Measurements from ENCODE around the gene PTH2R. TPM values are rescaled to one million over a fixed set of nuclear protein-coding genes. Genes with fewer than 3 reads are reported as not detected.

Gene PTH2R
- total and polyA plus RNA-seq, 2 experiments from 2014 or later: 0.18 to 0.38 TPM

DNA sequence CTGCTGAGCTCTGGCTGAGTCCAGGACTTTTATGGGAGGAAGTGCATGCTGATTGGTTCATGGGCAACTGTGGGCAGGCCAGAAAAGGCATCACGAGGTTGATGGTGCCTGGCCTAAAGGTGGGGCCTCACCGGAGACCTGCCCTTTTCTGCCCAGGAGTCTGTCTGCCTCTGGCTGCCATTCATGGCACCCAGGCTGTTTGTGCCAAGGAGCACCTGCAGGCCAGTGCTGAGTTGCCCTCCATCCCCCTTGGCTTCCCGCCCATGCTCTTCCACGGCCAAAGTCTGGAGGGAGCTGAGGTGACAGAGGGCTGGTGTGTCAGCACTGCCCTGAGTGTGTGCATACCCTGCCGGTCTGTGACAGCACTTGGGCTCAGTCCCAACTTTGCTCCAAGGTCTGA, 123.2 kb downstream of the PTH2R start:
- no peak overlapping the region for H3K4me2 ChIP-seq
- no peaks in the 10 kb centered on the region for H3K36me3 ChIP-seq (ENCODE audit: insufficient read depth)
- peaks cover 5% of the 10 kb centered on the region; the same call in 2 of the 3 replicates for H3K4me1 Mint-ChIP-seq
- no peaks in the 10 kb centered on the region for H3K9me2 ChIP-seq (ENCODE audit: insufficient read depth)
- no peaks in the 10 kb centered on the region for H3K4me1 ChIP-seq (ENCODE audit: insufficient read depth)
- H4K20me1 ChIP-seq (replicated peaks; ENCODE audit: insufficient read depth): no peaks in the 10 kb centered on the region
- peaks cover 2% of the 10 kb centered on the region for H3K27me3 Mint-ChIP-seq (ENCODE audit: insufficient read depth, low read depth, poor library complexity)
- no peak overlapping the region for H2AFZ ChIP-seq
- H3K4me3 ChIP-seq: no peak overlapping the region
- H3K27ac Mint-ChIP-seq: no peak overlapping the region
- H3K36me3 Mint-ChIP-seq (ENCODE audit: low read depth): peaks cover 5% of the 10 kb centered on the region; the same call in 2 of the 3 replicates
- no peak overlapping the region for H3K4me3 Mint-ChIP-seq
- H3K27ac ChIP-seq (ENCODE audit: low read depth): no peak overlapping the region
- H3F3A ChIP-seq (replicated peaks; ENCODE audit: low read depth): no peaks in the 10 kb centered on the region
- no peaks in the 10 kb centered on the region for H3K79me2 ChIP-seq (replicated peaks; ENCODE audit: insufficient read depth)
- peaks cover 14% of the 10 kb centered on the region; the same call in 2 of the 3 replicates for H3K9me3 Mint-ChIP-seq
- TF ChIP-seq CREB1 (CRISPR knock-in tag; IDR thresholded peaks at IDR 0.05; ENCODE audit: low read depth) (no peak), ZNF331 (CRISPR knock-in tag; IDR thresholded peaks at IDR 0.05; ENCODE audit: low read depth) (no peak), NANOG (IDR thresholded peaks at IDR 0.05; ENCODE audit: borderline replicate concordance) (no peak), EZH2phosphoT487 (IDR thresholded peaks at IDR 0.05; ENCODE audit: unreplicated experiment) (no peak), POLR2AphosphoS5 (IDR thresholded peaks at IDR 0.05; ENCODE audit: low read depth) (no peak), ZNF114 (CRISPR knock-in tag; IDR thresholded peaks at IDR 0.05) (no peak), STAT1 (IDR thresholded peaks at IDR 0.05; ENCODE audit: unreplicated experiment) (no peak), EZH2 (IDR thresholded peaks at IDR 0.05; ENCODE audit: low read depth, unreplicated experiment) (no peak), JUNB (IDR thresholded peaks at IDR 0.05; ENCODE audit: unreplicated experiment) (no peak)
- TF ChIP-seq, protein P1, sequence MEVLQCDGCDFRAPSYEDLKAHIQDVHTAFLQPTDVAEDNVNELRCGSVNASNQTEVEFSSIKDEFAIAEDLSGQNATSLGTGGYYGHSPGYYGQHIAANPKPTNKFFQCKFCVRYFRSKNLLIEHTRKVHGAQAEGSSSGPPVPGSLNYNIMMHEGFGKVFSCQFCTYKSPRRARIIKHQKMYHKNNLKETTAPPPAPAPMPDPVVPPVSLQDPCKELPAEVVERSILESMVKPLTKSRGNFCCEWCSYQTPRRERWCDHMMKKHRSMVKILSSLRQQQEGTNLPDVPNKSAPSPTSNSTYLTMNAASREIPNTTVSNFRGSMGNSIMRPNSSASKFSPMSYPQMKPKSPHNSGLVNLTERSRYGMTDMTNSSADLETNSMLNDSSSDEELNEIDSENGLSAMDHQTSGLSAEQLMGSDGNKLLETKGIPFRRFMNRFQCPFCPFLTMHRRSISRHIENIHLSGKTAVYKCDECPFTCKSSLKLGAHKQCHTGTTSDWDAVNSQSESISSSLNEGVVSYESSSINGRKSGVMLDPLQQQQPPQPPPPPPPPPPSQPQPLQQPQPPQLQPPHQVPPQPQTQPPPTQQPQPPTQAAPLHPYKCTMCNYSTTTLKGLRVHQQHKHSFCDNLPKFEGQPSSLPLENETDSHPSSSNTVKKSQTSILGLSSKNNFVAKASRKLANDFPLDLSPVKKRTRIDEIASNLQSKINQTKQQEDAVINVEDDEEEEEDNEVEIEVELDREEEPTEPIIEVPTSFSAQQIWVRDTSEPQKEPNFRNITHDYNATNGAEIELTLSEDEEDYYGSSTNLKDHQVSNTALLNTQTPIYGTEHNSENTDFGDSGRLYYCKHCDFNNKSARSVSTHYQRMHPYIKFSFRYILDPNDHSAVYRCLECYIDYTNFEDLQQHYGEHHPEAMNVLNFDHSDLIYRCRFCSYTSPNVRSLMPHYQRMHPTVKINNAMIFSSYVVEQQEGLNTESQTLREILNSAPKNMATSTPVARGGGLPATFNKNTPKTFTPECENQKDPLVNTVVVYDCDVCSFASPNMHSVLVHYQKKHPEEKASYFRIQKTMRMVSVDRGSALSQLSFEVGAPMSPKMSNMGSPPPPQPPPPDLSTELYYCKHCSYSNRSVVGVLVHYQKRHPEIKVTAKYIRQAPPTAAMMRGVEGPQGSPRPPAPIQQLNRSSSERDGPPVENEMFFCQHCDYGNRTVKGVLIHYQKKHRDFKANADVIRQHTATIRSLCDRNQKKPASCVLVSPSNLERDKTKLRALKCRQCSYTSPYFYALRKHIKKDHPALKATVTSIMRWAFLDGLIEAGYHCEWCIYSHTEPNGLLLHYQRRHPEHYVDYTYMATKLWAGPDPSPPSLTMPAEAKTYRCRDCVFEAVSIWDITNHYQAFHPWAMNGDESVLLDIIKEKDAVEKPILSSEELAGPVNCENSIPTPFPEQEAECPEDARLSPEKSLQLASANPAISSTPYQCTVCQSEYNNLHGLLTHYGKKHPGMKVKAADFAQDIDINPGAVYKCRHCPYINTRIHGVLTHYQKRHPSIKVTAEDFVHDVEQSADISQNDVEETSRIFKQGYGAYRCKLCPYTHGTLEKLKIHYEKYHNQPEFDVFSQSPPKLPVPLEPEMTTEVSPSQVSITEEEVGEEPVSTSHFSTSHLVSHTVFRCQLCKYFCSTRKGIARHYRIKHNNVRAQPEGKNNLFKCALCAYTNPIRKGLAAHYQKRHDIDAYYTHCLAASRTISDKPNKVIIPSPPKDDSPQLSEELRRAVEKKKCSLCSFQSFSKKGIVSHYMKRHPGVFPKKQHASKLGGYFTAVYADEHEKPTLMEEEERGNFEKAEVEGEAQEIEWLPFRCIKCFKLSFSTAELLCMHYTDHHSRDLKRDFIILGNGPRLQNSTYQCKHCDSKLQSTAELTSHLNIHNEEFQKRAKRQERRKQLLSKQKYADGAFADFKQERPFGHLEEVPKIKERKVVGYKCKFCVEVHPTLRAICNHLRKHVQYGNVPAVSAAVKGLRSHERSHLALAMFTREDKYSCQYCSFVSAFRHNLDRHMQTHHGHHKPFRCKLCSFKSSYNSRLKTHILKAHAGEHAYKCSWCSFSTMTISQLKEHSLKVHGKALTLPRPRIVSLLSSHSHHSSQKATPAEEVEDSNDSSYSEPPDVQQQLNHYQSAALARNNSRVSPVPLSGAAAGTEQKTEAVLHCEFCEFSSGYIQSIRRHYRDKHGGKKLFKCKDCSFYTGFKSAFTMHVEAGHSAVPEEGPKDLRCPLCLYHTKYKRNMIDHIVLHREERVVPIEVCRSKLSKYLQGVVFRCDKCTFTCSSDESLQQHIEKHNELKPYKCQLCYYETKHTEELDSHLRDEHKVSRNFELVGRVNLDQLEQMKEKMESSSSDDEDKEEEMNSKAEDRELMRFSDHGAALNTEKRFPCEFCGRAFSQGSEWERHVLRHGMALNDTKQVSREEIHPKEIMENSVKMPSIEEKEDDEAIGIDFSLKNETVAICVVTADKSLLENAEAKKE (CRISPR knock-in tag; IDR thresholded peaks at IDR 0.05): no peak
- TF ChIP-seq, protein P2, sequence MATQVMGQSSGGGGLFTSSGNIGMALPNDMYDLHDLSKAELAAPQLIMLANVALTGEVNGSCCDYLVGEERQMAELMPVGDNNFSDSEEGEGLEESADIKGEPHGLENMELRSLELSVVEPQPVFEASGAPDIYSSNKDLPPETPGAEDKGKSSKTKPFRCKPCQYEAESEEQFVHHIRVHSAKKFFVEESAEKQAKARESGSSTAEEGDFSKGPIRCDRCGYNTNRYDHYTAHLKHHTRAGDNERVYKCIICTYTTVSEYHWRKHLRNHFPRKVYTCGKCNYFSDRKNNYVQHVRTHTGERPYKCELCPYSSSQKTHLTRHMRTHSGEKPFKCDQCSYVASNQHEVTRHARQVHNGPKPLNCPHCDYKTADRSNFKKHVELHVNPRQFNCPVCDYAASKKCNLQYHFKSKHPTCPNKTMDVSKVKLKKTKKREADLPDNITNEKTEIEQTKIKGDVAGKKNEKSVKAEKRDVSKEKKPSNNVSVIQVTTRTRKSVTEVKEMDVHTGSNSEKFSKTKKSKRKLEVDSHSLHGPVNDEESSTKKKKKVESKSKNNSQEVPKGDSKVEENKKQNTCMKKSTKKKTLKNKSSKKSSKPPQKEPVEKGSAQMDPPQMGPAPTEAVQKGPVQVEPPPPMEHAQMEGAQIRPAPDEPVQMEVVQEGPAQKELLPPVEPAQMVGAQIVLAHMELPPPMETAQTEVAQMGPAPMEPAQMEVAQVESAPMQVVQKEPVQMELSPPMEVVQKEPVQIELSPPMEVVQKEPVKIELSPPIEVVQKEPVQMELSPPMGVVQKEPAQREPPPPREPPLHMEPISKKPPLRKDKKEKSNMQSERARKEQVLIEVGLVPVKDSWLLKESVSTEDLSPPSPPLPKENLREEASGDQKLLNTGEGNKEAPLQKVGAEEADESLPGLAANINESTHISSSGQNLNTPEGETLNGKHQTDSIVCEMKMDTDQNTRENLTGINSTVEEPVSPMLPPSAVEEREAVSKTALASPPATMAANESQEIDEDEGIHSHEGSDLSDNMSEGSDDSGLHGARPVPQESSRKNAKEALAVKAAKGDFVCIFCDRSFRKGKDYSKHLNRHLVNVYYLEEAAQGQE (IDR thresholded peaks at IDR 0.05; ENCODE audit: unreplicated experiment): no peak
- TF ChIP-seq, protein P3, sequence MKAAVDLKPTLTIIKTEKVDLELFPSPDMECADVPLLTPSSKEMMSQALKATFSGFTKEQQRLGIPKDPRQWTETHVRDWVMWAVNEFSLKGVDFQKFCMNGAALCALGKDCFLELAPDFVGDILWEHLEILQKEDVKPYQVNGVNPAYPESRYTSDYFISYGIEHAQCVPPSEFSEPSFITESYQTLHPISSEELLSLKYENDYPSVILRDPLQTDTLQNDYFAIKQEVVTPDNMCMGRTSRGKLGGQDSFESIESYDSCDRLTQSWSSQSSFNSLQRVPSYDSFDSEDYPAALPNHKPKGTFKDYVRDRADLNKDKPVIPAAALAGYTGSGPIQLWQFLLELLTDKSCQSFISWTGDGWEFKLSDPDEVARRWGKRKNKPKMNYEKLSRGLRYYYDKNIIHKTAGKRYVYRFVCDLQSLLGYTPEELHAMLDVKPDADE (IDR thresholded peaks at IDR 0.05): no peak
- TF ChIP-seq, protein P4, sequence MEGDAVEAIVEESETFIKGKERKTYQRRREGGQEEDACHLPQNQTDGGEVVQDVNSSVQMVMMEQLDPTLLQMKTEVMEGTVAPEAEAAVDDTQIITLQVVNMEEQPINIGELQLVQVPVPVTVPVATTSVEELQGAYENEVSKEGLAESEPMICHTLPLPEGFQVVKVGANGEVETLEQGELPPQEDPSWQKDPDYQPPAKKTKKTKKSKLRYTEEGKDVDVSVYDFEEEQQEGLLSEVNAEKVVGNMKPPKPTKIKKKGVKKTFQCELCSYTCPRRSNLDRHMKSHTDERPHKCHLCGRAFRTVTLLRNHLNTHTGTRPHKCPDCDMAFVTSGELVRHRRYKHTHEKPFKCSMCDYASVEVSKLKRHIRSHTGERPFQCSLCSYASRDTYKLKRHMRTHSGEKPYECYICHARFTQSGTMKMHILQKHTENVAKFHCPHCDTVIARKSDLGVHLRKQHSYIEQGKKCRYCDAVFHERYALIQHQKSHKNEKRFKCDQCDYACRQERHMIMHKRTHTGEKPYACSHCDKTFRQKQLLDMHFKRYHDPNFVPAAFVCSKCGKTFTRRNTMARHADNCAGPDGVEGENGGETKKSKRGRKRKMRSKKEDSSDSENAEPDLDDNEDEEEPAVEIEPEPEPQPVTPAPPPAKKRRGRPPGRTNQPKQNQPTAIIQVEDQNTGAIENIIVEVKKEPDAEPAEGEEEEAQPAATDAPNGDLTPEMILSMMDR (conservative IDR thresholded peaks at IDR 0.05; ENCODE audit: low read depth in 2 of 2): no peak
- H3K27me3 ChIP-seq (ENCODE audit: insufficient read depth): no peaks in the 10 kb centered on the region
- ATAC-seq: no peak
- no peak for DNase-seq (ENCODE audit: low spot score)

Measured in GM23338 (cell line).